ENCODE data around the gene ZFTA.
A peak's percentile ranks its signal among the peaks of the same experiment; 100 is the strongest.
"Not testable (repeated sequence)": the region's sequence is repeated elsewhere in the genome, so short reads cannot be mapped to it uniquely, and the experiment has no call there.

Gene ZFTA

GRCh38 chr11:63771741-63772318 is 3.3 kb upstream of the ZFTA start:
- DNase-seq, result not testable (repeated sequence)

- DNase-seq, result no peak
Measured at GRCh38 chr11:63770763-63771162, 2.2 kb upstream of the ZFTA start.

- DNase-seq, result peak; percentile 40
Measured at GRCh38 chr11:63769714-63770455, 1.3 kb upstream of the ZFTA start.

- peak; percentile 61 for DNase-seq
Measured at GRCh38 chr11:63769042-63769713, 603 bp upstream of the ZFTA start.

- peak; percentile 79 for DNase-seq
Measured at GRCh38 chr11:63767565-63768236, 874 bp downstream of the ZFTA start.

GRCh38 chr11:63767267-63767564 is 1.4 kb downstream of the ZFTA start:
- DNase-seq, result no peak

GRCh38 chr11:63766531-63767235 is 1.9 kb downstream of the ZFTA start:
- DNase-seq, result peak; percentile 41

- peak; percentile 34 for DNase-seq
Measured at GRCh38 chr11:63765688-63766241, 2.8 kb downstream of the ZFTA start.

GRCh38 chr11:63764679-63765647 is 3.6 kb downstream of the ZFTA start:
- DNase-seq, result peak; percentile 55

- DNase-seq, result no peak
Measured at GRCh38 chr11:63764340-63764678, 4.3 kb downstream of the ZFTA start.

GRCh38 chr11:63763496-63764339 is 4.9 kb downstream of the ZFTA start:
- DNase-seq, result peak; percentile 77

- DNase-seq, result peak; percentile 81
Measured at GRCh38 chr11:63762654-63763495, 5.7 kb downstream of the ZFTA start.

- peak; percentile 60 for DNase-seq
Measured at GRCh38 chr11:63761931-63762653, 6.5 kb downstream of the ZFTA start.

- DNase-seq, result no peak
Measured at GRCh38 chr11:63761188-63761587, 7.4 kb downstream of the ZFTA start.

- no peak for DNase-seq
Measured at GRCh38 chr11:63760487-63761079, 8.0 kb downstream of the ZFTA start.

- DNase-seq, result no peak
Measured at GRCh38 chr11:63756919-63757761, 11.4 kb downstream of the ZFTA start.

- DNase-seq, result no peak
Measured at GRCh38 chr11:63749624-63750023, 19.0 kb downstream of the ZFTA start.

GRCh38 chr11:63747011-63747410 is 21.6 kb downstream of the ZFTA start:
- no peak for DNase-seq

Measured in left hindlimb (tissue), 1 donor.